Activated T-cell treated with anti-CD3 and anti-CD28 coated beads for 4 hours (primary cell): ENCODE measurements around the gene HAL.

Experiments
- DNase-seq: peaks from one replicate; pipeline ENCODE4 v3.0.0-alpha.2; 2020

HAL gene

DNA sequence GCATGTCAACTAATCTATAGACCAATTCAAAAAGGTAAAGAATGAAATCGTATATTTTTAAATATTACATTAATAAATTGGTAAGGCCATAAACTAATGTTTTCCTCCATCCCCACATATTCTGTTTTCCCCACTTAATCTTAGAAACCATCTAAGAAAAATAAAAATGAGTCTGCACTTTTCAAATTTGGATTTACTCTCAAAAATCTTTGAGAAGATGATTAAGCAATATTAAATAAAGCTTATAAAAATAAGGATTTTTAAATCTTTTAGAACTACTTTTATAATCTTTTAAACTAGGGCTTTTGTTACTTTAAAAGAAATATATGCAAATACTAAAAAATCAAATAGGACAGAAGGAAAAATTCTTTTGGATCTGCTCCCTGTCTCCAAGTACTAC, 10.6 kb upstream of the HAL start:
- DNase-seq, result no peak

GRCh38 chr12:96000858-96001257, 4.7 kb upstream of the HAL start:
- DNase-seq, result no peak

DNA sequence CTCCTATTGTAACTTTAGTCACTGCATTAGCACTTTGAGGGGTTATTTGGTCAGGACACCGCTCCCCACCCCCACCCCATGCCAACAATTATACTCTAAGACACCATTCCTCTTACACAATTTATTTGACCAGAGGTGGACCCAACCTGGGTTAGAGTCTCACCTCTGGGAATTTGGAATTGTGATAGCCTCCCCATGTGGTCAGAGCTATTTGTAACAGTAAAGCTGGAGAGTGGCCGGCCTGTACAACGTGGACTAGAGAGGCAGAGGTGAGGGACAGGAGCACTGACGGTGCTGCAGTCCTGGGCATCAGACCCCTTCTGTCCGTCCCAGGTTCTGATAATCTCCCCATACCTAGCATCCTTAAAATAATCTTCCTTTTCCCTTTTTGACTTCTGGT, 3.3 kb upstream of the HAL start:
- no peak for DNase-seq

DNA sequence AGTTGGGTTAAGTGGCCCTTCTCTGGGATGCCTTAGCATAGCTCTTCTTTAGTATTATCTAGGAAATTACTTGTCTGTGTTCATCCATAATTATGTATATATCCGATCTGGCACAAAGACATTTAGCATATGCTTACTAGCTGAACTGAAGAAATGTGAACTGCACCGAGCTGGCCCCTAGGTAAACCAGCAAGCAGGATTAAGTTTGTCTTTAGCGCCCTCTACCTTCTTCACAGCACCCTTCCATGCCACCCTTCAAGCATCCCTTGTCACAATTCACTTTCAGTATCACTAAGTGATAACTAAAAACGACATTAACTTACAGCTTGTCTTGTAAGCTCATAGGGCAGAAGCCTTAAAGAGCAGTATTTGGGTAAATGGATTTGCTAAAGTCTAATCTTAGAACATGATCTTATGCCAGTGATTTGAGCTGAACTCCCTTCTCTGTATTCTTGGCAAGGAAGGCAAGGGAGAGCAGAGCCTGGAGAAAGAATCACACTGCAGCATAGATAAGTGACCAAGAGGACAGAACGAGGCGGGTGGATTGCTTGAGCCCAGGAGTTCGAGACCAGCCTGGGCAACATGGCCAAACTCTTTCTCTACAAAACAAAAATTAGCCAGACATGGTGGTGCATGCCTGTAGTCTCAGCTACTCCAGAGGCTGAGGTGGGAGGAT, 2.6 kb upstream of the HAL start:
- DNase-seq, result peak; percentile 27

DNA sequence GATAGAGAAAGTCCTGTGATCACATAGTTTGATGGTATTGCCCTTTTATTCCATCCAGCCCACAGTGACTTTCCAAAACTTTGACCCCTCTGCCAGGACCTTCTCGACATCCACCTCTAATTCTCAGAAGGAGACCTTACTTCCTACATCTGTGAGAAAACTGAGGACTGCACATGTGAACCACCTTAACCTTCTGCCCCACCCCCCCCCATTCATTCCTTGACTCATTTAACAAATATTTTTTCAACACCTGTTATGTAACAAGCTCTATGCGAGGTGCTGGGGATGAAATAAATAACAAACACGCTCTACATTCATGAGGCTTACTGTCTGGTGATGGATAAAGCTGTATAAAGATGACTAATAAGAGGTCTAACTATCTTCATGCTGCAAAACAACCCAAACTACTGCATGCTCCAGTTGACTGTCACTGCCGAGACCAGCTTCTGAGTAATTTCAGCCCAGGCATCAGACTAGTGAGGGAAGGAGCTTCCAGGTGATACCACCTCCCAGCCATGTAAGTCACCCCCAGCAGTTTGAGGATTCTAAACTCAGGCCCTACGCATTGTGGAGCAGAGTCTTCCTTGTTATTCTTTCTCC, 1.9 kb upstream of the HAL start:
- DNase-seq, result no peak

- DNase-seq, result no peak
Observed at GRCh38 chr12:95997276-95997675, 1.1 kb upstream of the HAL start.

DNA sequence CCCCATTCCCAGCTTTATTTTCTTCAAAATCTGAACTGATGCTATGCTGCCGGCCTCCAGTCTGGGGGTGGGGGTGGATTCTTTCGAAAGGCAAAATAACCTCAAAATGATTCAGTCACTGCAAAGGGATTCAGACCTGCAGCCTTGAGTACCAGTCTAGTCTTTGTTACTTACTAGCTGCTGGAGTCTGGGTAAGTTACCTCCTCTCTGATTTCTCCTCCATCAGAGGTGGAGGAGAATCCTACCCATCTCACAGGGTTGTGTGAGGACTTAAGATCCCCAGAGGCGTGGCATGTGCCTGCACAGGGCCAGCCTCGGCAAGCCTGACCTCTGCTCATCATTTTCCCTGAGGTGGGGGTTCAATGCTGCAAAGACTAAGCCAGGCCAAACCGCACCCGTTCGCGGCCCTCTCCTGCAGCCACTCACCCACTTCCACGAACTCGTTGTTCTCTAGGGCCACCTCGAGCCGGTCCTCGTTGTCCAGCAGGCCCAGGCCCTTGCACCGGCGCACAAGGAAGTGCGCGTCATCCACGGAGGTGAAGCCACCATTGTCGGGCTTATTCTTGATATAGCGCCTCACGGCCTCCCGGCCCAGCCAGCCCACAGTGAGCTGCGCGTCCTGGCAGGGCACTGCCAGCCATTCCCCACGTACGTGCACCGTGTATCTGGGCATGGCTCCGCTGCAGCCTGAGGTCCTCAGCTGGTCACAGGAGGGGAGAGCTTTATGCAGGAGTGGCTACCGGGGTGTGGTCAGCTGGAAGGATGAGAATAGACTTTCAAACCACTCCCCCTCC, 709 bp downstream of the HAL start:
- no peak for DNase-seq

- no peak for DNase-seq
Observed at GRCh38 chr12:95994476-95994875, 1.7 kb downstream of the HAL start.

GRCh38 chr12:95993907-95994306, 2.2 kb downstream of the HAL start:
- DNase-seq, result no peak

DNA sequence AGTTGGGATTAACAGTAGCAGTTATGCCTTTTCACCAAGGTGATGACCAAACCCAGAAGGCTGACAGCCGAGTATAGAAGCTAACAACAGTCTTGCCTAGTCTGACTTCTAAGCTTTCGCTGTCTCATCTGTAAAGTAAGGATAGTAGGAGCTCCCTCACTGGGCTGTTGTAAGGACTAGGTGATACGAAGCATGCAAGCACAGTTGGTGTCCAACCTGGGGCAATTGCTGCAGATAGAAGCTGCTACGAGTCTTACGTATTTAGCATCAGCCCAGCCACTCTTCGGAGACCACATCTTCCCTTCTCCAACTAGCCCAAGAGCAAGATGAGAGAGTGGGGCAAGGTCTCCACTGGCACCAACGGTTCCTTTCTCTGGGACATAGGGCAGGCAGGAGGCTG, 6.0 kb downstream of the HAL start:
- DNase-seq, result no peak

- no peak for DNase-seq
Observed at GRCh38 chr12:95989504-95990123, 6.5 kb downstream of the HAL start.

DNA sequence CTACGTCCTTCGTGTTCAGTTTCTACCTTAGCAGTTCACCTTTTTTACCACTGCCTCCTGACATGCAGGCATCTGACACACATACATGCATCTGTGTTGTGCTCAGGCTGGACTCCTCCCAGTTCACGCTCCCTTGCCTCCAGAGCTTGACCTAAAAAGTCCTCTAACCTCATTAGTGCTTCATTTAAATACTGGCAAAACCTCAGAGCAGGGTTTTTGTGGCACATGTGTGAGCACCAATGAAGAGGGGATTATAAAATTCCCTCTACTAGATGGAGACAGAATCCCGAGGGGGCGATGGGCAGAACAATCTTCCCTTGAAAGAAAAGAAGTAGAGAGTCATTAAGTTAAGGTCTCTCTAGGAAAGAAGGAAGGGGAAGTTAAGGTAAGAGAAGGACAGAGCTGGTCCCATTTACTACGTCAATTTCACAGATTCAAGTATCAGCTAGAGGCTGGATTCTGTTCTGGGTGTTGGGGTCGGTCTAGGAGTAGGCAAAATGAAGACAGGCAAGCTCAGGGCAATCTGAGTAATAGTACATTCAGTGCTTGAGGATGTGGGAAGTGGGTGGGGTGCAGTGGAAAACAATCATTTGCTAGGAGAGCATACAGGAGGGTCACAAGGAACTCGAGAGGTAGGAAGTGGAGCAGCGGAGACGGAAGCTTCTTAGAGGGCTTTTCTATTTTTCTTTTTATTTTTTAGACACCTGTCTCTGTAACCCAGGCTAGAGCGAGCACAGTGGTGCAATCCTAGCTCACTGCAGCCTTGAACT, 7.5 kb downstream of the HAL start:
- DNase-seq, result no peak

DNA sequence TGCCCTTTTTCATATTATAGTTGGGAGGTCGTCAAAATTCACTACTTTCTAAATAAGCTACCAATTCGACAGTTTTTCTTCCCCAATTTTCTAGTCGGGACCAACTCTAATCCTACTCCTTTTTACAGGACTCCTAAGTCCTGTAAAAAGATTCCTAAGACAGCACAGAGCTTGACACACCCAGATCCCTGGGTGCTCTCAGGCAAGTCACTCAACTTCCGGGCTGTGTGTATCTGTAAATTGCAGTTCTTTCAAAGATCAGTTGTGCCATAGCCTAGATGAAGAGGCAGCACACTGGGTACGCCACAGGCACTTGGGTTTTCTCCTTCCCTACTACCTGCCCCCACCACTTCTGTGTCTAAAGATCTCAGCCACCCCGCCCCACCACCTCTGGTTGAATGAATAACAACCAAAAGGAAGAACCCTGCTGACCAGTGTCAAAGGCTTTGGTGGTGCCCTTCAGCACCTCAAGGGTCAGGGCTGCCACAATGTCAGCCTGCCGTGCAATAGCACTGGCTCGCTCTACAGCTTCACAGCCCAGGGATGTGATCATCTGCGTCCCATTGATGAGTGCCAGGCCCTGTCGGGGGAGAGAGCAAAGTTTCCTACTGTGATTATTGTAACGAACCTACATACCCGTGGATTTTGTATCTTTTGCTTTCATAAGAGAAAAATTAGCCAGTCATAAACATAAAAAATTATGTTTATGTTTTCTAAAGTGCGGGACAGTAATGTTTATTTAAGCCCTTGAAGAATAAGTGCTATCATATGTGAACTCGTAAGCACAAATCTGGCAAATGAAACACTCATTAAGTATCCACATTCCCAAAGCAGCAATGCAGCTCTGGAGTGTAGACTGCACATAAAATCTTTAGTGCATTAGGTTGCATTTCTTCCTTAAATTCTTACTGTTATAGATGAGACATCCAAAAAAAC, 9.2 kb downstream of the HAL start:
- no peak for DNase-seq

GRCh38 chr12:95984682-95985081, 11.5 kb downstream of the HAL start:
- no peak for DNase-seq

- DNase-seq, result no peak
Observed at GRCh38 chr12:95982602-95983001, 13.5 kb downstream of the HAL start.

DNA sequence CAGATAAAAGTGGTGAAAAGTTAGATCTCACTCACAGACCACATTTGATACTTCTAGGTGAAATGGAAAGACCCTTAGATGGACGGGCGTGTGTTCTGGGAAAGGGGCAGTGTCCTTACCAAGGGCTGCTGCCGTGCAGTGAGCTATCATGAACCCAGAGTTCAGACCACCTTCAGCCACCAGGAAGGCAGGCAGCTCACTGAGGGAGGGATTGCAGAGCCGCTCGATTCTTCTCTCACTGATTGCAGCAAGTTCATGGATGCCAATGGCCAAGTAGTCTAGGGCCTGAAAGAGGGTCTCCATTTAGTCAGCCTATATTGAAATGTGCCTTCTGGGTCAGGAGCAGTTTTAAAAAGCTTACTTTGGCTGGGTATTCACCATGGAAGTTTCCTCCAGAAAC, 15.7 kb downstream of the HAL start:
- no peak for DNase-seq

DNA sequence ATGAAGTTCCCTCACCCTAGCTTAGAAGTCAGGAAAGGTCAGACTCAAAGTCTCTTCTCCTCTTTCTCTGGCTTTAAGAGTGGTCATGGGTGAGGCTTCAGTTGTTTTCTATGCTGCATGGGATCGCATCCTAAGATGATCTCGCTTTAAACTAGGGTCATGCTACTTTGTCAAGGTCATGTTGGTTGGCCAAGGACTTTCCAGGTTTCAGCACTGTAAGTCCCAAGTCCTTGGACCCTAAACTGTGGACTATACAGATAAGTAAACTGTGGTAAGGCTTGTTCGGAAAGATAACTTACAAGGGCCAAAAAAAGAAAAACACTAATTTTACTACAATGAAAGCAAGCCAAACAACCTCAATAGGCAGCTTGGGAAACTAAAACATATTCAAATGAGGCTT, 17.4 kb downstream of the HAL start:
- DNase-seq, result no peak

DNA sequence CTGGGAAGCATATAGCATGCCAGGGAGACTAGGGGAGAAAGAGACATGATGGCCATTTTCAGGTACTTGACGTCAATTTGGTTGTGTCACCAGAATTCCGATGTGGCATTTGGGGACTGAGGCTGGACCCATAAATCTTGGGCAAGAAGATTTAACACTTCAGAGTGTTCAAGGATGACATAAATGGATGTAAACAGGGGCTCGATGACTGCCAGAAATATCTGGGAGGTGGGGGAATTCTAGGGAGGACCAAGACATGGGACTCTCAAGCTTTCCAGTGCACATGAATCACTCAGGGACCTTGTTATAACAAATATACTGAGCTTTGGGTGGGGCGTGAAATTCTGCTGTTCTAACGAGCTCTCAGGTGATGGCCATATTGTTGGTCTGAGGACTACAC, 17.8 kb downstream of the HAL start:
- DNase-seq, result no peak

DNA sequence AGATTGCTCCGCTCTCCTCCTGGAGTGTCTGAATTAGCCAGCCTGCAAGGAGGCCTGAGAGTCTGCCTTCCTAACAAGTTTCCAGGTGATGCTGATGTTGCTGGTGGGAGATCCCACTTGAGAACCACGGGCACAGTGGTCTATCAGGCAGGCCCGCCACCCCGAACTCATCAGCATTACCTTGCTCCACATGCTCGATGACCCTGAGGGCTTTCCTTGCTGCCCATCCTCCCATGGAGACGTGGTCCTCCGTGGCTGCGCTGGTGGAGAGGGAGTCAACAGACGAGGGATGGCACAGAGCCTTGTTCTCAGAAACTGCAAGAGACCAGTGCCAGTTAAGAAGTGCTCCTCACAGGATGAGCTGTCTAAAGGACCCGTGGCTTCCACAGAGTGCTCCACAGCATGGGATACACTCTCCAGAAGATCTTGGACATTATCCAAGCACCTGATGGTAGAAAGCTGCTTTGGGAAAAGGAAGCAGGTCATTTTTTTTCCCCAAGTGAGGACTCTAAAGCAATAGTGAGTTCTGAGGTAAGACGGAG, 18.3 kb downstream of the HAL start:
- DNase-seq, result no peak

- no peak for DNase-seq
Observed at GRCh38 chr12:95976416-95976832, 19.7 kb downstream of the HAL start.

GRCh38 chr12:95975491-95975890, 20.7 kb downstream of the HAL start:
- no peak for DNase-seq

DNA sequence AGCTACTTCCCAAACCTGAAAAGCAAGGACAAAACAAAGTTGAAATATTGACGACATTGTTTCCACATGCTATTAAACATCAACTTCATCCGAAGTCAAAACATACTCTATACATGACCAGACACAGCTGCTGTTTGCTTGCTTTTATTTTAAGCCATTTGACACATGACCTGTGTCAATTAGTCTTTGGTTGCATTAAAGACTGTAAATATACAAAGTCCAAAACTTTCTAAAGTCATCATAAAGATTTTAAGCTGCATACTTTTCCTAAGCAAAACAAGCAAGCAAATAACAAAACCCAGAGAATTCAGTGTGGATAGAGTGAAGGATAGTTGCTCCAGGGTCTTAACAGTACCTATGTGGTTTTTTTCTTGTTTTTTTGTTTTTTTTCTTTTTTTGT, 21.8 kb downstream of the HAL start:
- no peak for DNase-seq
